ENCODE results near the gene ATP5MG.

DNA sequence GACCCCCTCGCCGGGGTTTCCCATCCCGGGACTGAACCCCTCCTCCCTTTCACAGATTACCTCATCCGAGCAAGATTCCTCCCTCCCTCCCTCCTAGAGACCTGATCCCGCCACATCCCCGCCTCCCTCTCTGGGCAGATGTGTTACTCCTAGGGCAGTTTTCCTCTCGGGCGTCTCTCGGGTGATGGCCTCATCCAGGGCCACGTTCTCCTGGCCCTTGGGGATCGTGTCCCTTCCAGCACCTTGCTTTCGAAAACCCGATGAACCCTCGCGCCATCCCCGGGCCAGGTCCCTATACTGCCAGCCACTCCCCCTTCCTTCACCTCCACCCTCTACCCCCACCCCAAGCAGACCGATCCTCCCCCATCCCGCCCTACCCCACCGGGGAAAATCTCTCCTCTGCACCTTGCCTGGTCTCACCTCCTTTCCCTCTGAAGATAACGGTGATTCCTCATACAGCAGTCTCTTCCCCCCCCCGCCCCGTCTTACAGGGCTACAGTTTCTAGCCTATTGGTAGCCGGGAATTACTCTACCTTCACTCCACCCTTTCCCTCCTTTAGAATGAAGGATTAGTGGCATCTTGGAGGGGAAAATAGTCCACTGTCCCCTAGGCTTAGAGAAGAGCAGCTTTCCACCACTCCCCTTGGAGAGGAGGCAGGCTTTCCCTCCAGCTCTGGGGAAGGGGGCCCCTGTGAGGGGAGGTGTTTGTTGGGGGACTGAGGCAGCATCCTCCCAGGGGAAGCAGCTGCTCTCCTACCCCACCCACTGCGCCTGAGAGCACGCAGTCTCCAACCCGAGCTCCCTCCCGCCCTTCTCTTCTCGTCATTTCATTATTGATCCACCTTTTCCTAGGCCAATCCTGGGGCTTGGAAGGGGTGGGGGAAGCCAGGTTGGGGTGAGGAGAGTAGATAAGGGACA lies 36.1 kb downstream of the ATP5MG start:
- TF ChIP-seq, protein P1, sequence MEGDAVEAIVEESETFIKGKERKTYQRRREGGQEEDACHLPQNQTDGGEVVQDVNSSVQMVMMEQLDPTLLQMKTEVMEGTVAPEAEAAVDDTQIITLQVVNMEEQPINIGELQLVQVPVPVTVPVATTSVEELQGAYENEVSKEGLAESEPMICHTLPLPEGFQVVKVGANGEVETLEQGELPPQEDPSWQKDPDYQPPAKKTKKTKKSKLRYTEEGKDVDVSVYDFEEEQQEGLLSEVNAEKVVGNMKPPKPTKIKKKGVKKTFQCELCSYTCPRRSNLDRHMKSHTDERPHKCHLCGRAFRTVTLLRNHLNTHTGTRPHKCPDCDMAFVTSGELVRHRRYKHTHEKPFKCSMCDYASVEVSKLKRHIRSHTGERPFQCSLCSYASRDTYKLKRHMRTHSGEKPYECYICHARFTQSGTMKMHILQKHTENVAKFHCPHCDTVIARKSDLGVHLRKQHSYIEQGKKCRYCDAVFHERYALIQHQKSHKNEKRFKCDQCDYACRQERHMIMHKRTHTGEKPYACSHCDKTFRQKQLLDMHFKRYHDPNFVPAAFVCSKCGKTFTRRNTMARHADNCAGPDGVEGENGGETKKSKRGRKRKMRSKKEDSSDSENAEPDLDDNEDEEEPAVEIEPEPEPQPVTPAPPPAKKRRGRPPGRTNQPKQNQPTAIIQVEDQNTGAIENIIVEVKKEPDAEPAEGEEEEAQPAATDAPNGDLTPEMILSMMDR (IDR thresholded peaks at IDR 0.05) = no peak
- TF ChIP-seq POLR2A (IDR thresholded peaks at IDR 0.05) = no peak
